GM18873 (cell line): ENCODE results near the gene INCENP.
"Not testable (repeated sequence)": the region's sequence is repeated elsewhere in the genome, so short reads cannot be mapped to it uniquely, and the experiment has no call there.

Experiments
- ATAC-seq: cut with Tn5 transposase; IDR thresholded peaks from one replicate; pipeline ENCODE4 v1.9.1; 2021; ENCODE audit warnings: mild to moderate bottlenecking, moderate library complexity, moderate number of reproducible peaks; ENCODE audit not compliant: unreplicated experiment, low FRiP score

The INCENP gene

DNA sequence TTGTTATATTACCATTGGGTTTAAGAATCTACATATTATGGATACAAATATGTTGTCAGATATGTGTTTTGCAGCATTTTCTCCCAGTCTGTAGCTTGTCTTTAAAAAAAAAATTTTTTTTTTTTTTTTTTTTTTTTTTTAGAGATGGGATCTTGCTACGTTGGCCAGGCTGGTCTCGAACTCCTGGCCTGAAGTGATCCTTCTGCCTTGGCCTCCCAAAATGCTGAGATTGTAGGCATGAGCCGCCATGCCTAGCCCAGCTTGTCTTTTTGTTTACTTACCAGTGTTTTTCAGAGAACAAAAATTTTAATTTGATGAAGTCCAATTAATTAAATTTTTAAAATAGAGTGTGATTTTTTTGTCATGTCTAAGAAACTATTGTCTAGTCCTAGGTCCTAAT lies 29.8 kb downstream of the INCENP start:
- no peak for ATAC-seq

DNA sequence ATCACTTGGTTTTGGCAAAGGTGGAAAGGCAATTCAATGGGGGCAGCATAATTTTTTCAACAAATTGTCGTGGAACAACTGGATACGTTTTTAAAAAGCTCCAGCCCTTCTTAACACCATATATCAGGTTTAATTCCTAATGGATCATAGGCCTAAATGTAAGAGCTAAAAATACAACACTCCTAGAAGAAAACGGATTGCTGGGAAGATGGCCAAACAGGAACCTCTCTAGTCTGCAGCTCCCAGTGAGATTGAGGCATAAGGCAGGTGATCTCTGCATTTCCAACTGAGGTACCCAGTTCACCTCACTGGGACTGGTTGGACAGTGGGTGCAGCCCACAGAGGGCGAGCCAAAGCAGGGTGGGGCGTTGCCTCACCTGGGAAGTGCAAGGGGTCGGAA lies 33.8 kb downstream of the INCENP start:
- no peak for ATAC-seq

DNA sequence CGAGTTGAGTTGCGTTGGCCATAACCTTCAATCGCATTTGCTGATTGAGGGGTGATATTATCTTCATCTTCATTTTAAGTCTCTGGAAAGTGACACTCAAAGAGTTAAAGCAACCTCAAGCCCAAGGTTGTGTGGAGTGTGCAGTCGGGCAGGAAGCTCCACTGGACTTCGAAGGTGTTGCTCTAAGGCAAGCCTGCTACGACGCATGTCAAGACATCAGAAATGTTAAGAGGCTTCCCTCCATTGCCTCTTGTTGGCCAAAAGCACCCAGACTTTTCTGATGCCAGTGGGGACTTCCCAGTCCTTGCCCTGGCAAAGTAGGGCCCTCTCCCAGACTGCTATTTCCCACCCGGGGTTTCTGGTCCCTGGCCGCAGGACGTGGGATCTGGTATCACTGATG lies 42.6 kb downstream of the INCENP start:
- ATAC-seq = no peak

DNA sequence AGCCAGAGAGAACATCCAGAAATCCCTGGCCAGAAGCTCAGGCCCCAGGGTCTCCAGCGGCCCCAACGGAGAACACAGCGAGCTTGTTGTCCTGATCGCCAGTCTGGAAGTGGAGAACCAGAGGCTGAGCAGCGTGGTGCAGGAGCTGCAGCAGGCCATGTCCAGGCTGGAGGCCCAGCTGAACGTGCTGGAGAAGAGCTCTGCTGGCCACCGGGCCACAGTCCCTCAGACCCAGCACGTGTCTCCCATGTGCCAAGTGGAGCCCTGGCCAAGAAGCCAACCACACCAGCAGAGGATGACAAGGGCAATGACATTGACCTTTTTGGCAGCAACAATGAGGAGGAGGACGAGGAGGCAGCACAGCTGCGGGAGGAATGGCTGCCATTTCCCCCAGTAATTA lies 45.6 kb downstream of the INCENP start:
- ATAC-seq = no peak

DNA sequence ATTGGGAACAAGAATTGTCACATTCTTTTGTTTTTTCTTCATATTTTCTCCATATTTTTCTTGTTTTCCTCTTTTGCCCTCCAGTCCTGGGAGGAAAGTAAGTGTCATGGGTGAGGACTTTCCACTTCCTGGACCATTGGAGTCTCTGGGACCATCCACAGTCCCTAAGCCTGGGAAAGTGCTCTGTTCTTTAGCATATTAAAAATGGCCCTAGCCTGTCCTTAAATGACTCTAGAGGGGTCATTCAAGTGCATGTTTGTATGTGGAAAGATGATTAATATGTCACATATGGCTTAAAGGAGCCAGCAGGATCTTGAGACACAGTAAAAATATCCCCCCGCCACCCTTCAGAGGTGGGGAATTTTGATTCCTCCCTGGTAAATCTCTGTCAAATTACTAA lies 46.1 kb downstream of the INCENP start:
- ATAC-seq = no peak

DNA sequence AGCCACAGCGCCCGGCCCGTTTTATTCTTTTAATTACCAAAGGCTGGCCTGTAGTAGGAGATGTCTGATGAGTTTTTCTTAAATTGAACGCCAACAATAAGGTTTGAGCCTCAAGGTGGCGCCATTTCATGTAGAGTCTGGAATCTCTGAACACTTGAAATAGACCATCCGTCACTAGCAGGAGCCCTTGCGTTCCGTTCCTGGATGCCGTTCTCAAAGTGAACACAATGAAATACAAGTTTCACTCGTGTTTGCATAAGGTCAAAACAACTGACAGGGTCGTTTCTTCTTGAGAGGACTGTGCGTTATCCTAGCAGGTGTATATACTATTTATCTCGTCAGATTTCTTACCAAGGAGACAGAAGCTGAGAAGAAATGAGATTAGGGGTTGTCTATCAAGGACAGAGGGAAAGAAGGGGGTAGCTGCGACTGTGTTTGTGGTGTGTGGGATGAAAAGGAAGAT lies 47.5 kb downstream of the INCENP start:
- no peak for ATAC-seq

DNA sequence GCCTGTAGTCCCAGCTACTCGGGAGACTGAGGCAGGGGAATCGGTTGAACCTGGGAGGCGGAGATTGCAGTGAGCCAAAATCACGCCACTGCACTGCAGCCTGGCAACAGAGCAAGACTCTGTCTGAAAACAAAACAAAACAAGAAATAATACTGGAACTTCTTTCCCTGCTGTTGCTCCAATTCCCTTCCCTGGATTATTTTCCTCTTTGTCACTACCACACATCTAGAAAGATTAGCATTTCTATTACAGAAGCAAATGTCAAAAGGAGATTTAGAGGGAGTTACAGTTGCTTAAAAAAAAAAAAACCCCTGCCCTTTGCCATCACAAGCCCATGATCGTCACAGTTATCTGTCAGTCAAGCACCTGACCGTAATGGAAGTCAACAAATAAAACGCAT lies 48.5 kb downstream of the INCENP start:
- ATAC-seq = no peak

DNA sequence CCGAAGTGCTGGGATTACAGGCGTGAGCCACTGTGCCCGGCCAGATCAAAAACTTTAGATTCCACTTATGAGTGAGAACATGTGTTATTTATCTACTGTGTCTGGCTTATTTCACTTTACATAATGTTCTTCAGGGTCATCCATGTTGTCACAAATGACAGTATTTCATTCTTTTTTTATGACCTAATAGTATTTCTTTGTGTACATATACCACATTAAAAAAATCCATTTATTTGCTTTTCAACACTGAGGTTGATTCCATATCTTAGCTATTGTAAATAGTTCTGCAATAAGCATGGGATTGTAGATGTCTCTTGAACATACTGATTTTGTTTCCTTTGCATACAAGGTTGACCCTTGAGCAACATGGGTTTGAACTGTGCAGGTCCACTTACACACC lies 53.0 kb downstream of the INCENP start:
- ATAC-seq = no peak

DNA sequence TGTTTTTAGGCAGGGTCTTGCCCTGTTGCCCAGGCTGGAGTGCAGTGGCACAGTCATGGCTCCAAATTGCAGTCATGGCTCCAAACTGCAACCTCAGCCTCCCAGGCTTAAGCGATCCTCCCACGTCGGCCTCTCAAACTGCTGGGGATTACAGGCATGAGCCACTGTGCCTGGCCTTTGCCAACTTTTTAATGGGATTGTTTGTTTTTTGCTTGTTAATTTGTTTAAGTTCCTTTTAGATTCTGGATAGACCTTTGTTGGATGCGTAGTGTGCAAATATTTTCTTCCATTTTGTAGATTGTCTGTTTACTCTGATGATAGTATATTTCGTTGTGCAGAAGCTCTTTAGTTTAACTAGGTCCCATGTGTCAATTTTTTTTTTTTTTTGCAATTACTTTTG lies 56.2 kb downstream of the INCENP start:
- no peak for ATAC-seq

DNA sequence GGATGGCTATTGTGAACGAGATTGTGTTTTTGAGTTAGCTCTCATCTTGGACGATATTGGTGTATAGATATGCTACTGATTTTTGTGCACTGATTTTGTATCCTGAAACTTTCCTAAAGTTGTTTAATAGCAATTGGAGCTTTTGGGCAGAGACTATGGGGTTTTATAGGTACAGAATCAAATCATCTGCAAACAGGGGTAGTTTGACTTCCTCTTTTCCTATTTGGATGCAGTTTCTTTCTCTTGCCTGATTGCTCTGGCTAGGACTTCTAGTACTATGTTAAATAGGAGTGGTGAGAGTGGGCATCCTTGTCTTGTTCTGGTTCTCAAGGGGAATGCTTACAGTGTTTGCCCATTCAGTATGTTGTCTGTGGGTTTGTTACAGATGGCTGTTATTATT lies 57.3 kb downstream of the INCENP start:
- ATAC-seq = no peak

DNA sequence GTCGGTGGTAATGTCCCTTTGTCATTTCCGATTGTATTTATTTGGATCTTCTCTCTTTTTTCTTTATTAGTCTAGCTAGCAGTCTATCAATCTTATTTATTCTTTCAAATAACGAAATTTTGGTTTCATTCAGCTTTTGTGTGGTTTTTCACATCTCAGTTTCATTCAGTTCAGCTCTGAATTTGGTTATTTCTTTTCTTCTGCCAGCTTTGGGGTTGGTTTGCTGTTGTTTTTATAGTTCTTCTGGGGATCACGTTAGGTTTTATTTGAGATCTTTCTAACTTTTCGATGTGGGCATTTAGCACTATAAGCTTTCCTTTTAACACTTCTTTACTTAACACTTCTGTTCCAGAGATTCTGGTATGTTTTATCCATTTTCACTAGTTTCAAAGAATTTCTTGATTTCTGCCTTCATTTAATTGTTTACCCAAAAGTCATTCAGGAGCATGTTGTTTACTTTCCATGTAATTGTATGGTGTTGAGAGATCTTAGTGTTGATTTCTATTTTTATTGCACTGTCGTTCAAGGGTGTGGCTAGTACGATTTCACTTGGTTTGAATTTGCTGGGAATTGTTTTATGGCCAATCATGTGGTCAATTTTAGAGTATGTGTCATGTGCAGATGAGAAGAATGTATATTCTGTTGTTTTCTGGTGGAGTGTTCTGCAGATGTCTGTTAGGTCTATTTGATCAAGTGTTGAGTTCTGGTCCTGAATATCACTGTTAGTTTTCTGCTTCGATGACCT lies 58.5 kb downstream of the INCENP start:
- no peak for ATAC-seq

DNA sequence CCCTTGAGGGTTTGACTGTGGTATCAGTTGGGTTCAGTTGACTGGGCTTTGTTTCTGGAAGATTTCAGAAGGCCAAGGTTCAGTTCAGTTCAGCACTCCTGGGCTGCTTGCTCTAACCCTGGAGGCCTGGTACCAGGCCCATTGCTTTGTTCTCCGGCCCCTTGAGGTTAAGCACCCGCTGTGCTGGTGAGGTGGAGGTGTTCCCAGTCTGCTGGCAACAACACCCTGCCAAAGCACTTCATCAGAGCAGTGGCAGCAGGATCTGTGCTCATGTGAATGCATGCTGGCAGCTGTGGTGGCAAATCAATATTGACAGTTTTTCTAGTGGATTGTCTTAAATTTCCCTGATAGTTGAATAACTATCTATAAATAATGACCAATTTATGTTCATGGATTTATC lies 62.4 kb downstream of the INCENP start:
- no peak for ATAC-seq

DNA sequence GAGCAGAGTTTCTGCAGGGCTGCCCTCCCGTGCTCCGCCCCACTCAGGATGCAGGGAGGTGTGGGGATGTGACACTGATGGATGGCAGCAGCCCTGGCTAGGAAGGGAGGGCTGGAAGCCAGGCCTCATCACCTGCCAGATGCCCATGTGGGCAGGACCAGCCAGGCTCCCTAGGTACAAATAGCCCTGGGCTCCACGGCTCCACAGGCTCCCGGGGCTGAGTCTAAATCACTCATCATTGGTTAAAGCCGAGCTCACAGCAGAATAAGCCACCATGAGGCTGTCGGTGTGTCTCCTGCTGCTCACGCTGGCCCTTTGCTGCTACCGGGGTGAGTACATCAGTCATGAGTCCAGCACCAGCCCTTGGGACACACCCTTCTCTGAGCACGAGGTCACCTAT lies 66.2 kb downstream of the INCENP start, which contains the start of gene SCGB1D1:
TSS of gene SCGB1D1 (plus strand) at position 206 of the 400 bp plus-strand sequence. CDS start at position 275, 69 bp downstream.
- ATAC-seq = no peak

DNA sequence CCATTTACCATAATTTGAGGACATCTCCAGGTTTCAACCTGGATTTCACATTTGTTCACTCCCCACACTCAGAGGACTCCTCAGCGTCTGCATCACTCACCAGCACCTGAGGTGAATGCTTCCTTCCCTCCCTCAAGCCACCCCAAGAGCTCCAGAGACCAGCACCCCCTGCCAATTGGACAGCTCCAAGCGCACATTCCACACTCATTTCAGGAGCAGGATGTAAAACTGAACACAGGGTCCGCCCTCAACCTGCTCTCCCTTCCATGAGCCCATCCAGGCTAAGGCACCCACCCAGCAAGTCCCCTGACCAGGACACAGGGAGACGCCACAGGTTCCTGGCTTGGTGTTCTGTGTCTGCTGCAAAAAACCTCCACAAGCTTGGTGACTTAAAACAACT lies 70.1 kb downstream of the INCENP start:
- ATAC-seq = no peak

DNA sequence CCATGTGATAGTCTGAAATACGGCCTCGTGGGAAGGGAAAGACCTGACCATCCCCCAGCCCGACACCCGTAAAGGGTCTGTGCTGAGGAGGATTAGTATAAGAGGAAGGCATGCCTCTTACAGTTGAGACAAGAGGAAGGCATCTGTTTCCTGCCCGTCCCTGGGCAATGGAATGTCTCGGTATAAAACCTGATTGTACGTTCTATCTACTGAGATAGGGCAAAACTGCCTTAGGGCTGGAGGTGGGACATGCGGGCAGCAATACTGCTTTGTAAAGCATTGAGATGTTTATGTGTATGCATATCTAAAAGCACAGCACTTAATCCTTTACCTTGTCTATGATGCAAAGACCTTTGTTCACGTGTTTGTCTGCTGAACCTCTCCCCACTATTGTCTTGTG lies 71.2 kb downstream of the INCENP start:
- ATAC-seq = not testable (repeated sequence)

DNA sequence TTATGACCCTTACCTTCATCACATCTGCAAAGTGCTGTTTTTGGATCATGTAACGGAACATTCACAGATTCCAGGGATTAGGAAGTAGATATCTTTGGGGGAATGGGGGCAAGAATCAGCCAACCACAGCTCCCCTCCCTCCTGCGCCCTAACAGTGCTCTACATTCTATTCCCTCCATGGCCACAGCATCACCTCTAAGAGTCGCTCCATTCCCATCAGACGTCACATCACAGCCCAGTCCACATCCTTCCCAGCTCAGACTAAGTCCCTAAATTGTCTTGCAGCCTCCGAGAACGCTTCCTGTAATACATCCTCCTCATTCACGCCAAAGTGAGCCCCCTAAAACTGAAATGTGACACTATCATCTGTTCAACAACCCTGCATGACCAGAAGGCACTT lies 72.1 kb downstream of the INCENP start:
- ATAC-seq = no peak

DNA sequence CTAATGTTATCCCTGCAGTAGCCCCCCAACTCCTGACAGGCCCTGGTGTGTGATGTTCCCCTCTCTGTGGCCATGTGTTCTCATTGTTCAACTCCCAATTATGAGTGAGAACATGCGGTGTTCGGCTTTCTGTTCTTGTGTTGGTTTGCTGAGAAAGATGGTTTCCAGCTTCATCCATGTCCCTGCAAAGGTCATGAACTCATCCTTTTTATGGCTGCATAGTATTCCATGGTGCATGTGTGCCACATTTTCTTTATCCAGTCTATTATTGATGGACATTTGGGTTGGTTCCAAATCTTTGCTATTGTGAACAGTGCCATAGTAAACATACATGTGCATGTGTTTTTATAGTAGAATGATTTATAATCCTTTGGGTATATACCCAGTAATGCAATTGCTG lies 73.6 kb downstream of the INCENP start:
- ATAC-seq = not testable (repeated sequence)

DNA sequence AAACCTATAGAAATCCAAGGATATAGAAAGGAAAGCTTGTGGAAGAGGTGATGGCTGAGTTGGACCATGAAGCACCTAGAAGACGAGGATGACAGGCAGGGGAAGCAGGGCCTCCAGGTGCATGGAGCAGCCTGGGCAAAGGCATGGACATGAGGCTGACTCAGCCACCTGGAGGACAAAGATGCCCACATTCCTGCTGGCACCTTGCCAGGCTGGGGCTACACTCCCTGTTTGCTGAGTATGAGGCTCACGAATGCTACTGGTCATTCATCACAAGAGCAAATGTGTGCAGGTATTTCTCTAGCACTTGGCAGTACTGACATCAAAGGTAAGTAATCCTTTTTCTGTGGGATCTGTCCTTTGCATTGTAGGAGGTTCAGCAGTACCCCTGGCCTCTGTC lies 77.6 kb downstream of the INCENP start:
- ATAC-seq = no peak
